GM12891 (cell line): ENCODE measurements around the gene PHACTR3.

Source experiments
- PAX5 ChIP-seq: IDR thresholded peaks from 2 replicates; pipeline ENCODE4 v1.6.1; 2011; ENCODE audit warnings: low read length, moderate library complexity, mild to moderate bottlenecking; ENCODE audit not compliant: insufficient read depth, severe bottlenecking
- POLR2A ChIP-seq: IDR thresholded peaks from 2 replicates; pipeline ENCODE4 v1.6.1; 2011; ENCODE audit warnings: low read depth, low read length, control low read depth
- POLR2AphosphoS5 ChIP-seq: IDR thresholded peaks from 2 replicates; pipeline ENCODE4 v1.6.1; 2011; ENCODE audit warnings: low read depth, low read length, control low read depth
- POU2F2 ChIP-seq: IDR thresholded peaks from 2 replicates; pipeline ENCODE4 v1.6.1; 2011; ENCODE audit warnings: low read depth, mild to moderate bottlenecking, control low read depth, low read length, moderate library complexity
- SPI1 ChIP-seq: IDR thresholded peaks from 2 replicates; pipeline ENCODE4 v1.6.1; 2011; ENCODE audit warnings: low read depth, low read length, control low read depth
- TAF1 ChIP-seq: IDR thresholded peaks from 2 replicates; pipeline ENCODE4 v1.6.1; 2011; ENCODE audit warnings: low read depth, low read length, control low read depth

DNA sequence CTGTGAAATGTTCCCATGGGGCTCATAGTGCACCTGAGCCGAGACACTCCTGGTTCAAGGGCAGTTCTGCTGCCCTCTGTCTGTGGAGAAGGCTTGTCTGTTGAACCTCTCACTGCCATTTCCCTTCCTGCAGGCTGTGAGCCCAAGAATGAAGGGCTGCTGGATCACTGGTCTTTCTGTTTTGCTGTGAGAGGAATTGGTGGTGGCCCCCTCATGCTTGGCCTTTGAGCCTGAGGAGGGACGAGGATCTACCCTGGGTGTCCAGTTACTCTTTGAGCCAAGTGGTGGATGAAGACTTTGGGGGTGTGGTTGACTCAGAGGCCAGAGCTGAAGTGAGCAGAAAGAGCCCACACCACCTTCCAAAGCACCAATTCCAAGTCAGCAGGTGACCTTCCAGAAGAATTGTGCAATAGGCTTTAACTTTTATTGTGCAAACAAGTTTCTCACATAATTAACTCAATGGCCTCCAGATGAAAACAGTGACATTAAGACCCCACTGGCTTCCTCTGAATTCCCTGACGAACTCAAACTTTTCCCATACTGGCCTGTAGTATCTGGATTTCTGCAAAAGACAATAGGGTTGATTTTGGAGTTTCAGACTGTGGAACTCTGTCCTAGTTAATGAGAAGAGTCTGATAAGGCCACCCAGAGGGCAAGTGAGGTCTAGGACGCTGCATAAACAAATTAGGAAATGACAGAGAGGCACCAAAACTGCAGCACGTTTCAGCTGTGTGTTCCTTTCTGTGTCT lies 101.5 kb downstream of the PHACTR3 start:
- no peak for TF ChIP-seq POLR2A
- no peak for TF ChIP-seq POLR2AphosphoS5
- no peak for TF ChIP-seq SPI1
- TF ChIP-seq TAF1, result no peak
- no peak for TF ChIP-seq PAX5
- TF ChIP-seq POU2F2, result no peak
